PC-3 (cell line): Measurements from ENCODE around the gene TTYH2.

ENCODE experiments used
- EZH2 ChIP-seq: fragments of 300-600 bp; sonication (generic); IDR thresholded peaks from one replicate; pipeline ENCODE4 v1.6.1; 2017; ENCODE audit warnings: antibody characterized with exemption, mild to moderate bottlenecking, low read length; ENCODE audit not compliant: unreplicated experiment
- EZH2phosphoT487 ChIP-seq: fragments of 300-600 bp; sonication (generic); IDR thresholded peaks from 2 replicates; pipeline ENCODE4 v1.6.1; 2018; ENCODE audit warnings: mild to moderate bottlenecking, antibody characterized with exemption, low read length, borderline replicate concordance
- TF ChIP-seq, protein P1 (sequence below): fragments of 300-600 bp; sonication (generic); conservative IDR thresholded peaks from 2 replicates; pipeline ENCODE4 v1.5.1; 2017; ENCODE audit warnings: antibody characterized with exemption, low read depth, mild to moderate bottlenecking, low read length

DNA sequence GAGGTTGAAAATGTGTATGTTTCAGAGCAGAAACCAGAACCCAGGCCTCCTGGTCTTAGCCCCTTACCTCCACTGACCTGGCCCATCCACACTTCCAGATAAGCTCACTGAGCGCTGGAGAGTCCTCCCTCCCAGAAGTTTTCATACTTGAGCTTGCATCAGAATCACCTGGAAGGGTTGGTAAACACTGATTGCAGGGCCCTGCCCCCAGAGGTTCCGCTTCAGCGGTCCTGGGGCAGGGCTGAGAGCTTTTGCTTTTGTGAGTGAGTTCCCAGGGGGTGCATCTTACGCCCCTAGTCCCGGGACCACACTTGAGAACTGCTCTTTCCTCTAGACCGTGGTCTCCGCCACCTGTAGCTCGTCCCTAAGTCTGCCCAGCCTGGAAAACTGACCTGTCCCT, 20.6 kb downstream of the TTYH2 start:
- TF ChIP-seq EZH2phosphoT487 (no peak), EZH2 (no peak)
- TF ChIP-seq, protein P1, sequence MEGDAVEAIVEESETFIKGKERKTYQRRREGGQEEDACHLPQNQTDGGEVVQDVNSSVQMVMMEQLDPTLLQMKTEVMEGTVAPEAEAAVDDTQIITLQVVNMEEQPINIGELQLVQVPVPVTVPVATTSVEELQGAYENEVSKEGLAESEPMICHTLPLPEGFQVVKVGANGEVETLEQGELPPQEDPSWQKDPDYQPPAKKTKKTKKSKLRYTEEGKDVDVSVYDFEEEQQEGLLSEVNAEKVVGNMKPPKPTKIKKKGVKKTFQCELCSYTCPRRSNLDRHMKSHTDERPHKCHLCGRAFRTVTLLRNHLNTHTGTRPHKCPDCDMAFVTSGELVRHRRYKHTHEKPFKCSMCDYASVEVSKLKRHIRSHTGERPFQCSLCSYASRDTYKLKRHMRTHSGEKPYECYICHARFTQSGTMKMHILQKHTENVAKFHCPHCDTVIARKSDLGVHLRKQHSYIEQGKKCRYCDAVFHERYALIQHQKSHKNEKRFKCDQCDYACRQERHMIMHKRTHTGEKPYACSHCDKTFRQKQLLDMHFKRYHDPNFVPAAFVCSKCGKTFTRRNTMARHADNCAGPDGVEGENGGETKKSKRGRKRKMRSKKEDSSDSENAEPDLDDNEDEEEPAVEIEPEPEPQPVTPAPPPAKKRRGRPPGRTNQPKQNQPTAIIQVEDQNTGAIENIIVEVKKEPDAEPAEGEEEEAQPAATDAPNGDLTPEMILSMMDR, result no peak
